KBM-7 (cell line): Measurements from ENCODE around the gene CWF19L1.

Source experiments
- DNase-seq: peaks from one replicate; pipeline ENCODE4 v3.0.0-alpha.2; 2015
- in situ Hi-C: fragments of 300-500 bp; cut with MboI; formaldehyde crosslinking; loops from 2 replicates; pipeline ENCODE4 v1.14.3; 2020; ENCODE audit warnings: low sequenced_read_pairs, low pct_unique_long_range_greater_than_20kb, mixed read lengths

Gene CWF19L1

DNA sequence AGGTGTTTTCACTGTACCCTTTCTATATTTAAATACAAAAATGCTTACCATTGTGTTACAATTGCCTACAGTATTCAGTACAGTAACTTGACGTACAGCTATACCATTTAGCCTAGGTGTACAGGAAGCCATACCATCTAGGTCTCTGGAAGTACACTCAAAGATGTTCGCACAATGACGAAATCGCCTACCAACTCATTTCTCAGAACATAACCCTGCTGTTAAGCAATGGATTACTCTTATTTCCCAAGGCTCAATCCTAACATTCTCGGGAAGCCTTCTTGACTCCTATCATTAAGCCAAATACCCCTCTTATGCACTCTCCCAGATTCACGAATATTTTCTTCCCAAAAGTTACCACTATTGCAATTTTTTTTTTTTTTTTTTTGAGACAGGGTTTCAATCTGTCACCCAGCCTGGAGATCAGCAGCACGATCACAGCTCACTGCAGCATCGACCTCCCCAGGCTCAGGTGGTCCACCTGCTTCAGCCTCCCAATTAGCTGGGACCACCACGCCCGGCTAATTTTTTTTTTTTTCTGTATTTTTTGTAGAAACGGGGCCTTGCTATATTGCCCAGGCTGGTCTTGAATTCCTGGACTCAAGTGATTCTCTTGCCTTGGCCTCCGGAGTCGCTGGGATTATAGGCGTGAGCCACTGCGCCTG lies 1.5 kb downstream of the CWF19L1 start:
- DNase-seq, result no peak
- in situ Hi-C loops, result no loop called here

DNA sequence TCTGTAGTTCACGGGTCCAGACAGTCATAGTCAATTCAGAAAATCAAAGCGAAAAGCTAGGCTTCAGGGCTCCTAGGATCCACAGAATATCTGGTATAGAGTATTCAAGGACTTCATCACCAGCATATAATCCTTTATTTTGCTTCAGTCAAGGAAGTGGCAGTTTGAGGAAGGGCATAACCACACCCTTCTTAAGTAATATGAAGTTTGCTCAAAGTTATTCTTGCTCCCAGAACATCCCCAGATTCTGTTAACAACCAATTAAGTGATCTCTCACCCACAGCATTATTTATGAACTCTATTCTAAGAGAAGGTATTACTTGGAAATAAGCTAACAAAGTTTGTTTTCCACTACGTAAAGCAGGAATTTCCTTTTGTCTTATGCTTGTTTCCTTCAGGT lies 13.2 kb downstream of the CWF19L1 start:
- in situ Hi-C loops, result no loop called here
- no peak for DNase-seq

DNA sequence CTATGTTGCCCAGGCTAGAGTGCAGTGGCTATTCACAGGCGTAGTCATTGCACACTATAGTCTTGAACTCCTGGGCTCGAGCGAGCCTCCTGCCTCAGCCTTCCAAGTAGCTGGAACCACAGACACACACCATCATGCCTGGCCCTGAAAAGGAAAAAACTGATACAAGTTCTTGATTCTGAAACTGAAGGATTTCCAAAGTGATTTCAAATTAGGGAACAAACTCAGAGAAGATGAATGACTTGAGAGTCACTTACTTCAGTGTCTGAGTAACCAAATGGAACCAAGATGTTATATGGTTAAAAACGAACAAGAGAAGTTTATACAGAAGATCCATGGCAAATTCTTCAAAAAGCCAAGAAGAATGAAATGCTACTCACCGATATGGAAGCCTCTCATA lies 14.4 kb downstream of the CWF19L1 start:
- in situ Hi-C loops, result no loop called here
- DNase-seq, result no peak

DNA sequence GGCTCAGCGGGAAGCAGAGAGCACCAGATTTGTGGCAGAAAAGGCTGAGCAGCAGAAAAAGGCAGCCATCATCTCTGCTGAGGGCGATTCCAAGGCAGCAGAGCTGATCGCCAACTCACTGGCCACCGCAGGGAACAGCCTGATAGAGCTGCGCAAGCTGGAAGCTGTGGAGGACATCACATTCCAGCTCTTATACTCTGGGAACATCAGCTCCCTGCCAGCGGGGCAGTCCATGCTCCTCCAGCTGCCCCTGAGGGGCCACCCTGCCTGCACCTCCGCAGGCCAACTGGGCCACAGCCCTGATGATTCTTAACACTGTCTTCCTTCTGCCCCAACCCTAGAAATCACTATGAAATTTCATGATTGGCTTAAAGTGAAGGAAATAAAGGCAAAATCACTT lies 18.6 kb downstream of the CWF19L1 start:
- in situ Hi-C loops, result no loop called here
- no peak for DNase-seq

DNA sequence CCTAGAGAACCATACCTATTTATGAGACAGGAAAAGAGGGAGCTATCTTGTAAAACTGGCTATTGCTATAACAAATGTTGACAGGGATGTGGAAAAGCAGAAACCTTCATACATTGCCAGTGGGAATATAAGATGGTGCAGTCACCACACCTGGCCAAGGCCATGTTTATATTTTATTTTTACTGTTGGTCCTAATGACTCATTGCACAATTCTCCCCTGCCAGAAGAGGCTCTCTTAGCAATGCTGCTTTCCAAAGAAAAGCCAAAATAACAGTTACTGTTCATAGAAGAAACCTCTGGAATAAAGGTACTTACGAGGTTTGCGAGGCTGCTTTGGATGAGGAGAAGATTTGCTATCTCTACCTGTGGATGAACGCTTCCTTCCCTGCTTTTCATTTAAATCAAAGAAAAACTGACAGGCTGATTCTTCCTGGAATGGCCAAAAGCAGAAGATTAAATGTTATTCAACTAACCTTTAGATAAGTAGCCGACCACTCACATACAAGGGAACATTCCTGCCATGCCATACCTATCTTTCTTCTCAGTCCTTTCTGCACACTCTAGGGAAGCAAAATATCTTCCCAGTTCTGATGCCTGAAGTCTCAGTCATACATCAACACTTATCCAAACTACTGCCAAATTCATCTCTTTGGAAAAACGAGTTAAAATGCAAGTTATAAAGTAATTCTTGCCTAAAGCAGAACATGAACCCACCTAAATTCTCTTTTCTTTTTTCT lies 21.8 kb downstream of the CWF19L1 start:
- in situ Hi-C loops, result no loop called here

DNA sequence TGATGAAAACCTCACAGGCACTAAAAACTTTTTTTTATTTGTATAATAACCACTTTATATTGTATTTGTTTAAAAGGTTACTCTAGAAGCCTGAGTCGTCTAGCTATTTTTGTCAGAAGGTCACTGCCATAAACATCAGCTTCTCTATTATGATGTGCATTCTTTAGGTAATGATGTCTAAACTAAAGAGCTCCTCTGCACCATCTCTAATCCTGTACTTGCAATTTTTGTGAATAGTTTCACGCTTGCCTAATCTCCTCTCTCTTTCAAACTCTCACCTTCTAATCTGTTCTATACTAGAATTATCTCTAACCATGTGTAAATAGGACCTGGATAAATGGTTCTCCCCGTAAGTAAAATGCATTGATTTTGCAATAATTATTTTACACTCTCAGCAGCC lies 27.6 kb downstream of the CWF19L1 start:
- in situ Hi-C loops, result no loop called here

More for the DNA sequence above, 21.8 kb downstream of the CWF19L1 start:
- DNase-seq, result no peak

DNA sequence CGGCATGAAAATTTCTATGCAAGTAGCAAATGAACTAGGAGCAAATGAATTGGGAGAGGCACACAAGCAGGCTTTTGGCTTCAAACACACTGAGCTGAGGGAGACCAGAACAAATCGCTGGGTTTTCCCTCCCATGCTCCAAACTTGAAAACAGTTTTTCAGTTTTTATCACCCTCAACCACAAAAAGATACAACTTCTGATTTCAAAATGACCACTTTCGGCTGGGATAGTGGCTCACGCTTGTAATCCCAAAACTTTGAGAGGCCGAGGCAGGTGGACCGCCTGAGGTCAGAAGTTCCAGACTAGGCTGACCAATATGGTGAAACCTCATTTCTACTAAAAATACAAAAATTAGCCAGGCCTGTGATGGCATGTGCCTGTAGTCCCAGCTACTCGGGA lies 29.0 kb downstream of the CWF19L1 start:
- in situ Hi-C loops, result no loop called here

More for the DNA sequence above, 27.6 kb downstream of the CWF19L1 start:
- no peak for DNase-seq

DNA sequence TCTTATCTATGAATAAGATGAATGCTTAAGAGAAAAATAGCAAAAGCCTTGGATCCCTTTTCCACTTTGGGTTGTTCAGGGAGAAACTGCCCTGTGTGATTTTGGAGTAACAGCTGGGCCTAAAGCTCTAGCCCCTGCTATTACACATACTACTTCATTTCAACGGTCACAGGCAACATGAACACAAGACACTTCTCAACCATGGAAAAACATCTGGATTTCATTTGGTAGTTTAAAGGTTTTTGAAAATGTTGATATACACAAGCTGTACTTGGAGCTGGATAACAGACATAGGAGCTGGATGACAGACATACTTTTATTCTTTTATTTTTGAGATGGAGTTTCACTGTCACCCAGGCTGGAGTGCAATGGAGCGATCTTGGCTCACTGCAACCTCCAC lies 35.3 kb downstream of the CWF19L1 start:
- in situ Hi-C loops, result no loop called here
- DNase-seq, result no peak

More for the DNA sequence above, 29.0 kb downstream of the CWF19L1 start:
- no peak for DNase-seq

DNA sequence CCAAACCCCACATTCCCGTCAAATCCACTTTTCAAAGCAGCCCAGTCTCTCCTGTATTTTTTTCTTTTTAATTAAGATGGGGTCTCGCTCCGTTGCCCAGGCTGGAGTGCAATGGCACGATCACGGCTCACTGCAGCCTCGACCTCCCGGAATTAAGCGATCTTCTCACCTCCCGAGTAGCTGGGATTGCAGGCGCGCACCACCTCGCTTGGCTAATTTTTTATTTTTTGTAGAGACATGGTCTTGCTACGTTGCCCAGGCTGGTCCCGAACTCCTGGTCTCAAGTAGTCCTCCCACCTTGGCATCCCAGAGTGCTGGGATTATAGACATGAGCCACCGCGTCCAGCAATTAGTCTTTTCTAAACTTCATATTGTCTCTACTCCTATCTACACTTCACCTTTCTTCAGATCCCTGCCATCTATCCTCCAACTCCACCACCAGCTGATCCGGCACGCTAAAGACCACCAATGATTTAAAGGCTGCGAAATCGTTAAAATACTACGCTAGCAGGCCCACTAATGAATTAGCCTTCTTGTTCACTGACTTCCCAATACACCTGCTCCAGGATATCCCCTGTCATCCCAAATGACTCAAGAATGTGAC lies 37.5 kb downstream of the CWF19L1 start:
- in situ Hi-C loops, result no loop called here
- no peak for DNase-seq

DNA sequence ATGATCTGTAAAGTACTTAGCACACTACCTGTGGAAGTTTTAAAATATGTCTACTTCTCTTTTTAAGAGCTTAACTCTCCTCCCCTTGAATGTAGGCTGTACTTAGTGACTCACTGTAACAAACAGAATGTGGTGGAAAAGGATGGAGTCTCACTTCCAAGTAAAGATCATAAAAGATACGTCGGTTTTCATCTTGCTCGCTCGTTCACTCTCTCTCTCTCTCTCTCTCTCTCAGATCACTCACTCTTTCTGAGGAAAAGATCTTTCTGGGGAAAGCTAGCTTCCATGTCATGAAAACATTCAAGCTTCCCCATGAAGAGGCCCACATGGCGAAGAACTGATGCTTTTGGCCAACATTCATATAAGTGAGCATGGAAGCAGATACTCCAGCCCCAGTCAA lies 43.6 kb downstream of the CWF19L1 start:
- peak; percentile 9 for DNase-seq
- in situ Hi-C loops, result no loop called here

DNA sequence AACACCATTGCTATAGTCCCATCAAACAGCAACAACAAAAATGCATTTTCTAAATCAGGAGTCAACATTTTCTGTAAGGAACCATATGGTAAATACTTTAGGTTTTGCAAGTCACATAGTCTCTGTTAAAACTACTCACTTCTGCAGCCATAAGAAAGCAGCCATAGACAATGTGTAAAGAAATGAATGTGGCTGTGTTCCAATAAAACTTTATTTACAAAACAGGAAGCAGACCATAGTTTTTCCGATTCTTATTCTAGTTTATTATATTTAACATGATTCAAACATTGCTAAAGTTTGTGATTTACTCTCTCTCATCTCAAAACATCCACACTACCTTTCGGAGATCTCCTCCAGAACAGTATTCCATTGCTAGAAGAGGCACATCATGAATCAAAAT lies 44.9 kb downstream of the CWF19L1 start:
- in situ Hi-C loops, result no loop called here
- DNase-seq, result no peak

DNA sequence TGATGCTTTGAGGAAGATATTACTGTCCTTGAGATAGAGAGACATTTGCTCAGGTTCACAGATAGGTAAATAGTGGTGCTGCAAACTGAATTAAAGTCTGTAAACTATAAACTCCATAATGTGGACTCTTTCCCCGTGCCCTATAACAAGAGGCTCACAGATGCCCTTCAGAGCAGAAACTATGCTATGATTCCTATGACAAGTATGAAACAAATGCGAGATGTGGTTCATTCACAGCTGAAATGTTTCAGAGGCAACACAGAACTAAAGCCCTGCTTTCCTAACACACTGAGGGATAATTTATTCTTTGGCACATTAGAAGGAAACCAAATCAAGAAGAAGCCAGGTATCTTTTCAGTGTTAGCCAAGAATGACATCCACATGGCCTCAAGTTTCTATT lies 51.4 kb downstream of the CWF19L1 start:
- in situ Hi-C loops, result no loop called here
- no peak for DNase-seq

DNA sequence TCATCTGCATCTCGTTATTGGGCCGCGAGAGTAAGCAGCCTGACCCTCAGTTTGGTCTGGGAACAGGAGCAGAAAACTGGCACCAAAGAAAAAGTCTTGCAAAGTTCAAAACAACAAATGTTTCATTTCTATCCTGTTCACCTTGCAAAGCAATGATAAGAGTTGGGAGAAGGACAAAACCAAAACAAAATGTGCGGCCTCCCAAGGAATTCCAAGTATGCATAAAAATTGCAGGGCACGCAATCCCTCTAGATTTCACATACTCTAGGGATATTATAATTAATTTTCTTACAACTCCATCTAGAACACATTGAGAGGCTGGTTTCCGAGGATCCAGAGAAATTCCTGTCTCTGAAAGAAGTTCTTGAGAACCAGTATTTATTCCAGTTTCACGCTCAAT lies 58.1 kb downstream of the CWF19L1 start:
- DNase-seq, result no peak
- in situ Hi-C loops, result no loop called here

DNA sequence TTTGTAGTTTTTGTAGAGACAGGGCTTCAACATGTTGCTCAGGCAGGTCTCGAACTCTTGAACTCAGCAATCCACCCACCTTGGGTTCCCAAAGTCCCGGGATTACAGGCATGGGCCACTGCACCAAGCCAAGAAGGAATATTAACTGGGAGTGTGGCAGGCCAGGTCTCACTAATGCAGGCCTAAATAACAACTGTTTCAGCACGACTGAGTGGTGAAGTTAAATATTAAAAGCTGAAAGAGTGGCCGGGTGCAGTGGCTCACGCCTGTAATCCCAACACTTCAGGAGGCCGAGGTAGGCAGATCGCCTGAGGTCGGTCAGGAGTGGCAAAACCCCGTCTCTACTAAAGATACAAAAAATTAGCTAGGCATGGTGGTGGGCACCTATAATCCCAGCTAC lies 59.2 kb downstream of the CWF19L1 start:
- no peak for DNase-seq
- in situ Hi-C loops, result no loop called here

DNA sequence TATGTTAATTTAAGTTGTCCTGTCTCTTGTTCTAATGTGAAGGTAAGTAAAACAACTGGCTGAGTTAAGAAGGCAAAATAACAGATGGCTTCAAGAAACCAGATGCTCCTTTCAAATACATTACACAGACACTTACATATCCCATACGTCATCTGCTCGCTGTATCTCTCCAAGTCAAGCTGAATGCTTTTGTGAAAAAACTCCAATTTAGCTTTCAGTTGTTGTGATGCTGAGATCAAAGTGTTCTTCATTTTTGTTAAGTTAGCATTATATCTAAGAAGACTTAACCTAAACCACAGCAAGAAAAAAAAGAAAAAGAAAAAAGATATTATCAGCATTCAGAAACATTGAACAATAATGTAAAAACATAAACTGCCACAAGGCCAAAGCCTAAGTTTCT lies 63.1 kb downstream of the CWF19L1 start:
- DNase-seq, result no peak

DNA sequence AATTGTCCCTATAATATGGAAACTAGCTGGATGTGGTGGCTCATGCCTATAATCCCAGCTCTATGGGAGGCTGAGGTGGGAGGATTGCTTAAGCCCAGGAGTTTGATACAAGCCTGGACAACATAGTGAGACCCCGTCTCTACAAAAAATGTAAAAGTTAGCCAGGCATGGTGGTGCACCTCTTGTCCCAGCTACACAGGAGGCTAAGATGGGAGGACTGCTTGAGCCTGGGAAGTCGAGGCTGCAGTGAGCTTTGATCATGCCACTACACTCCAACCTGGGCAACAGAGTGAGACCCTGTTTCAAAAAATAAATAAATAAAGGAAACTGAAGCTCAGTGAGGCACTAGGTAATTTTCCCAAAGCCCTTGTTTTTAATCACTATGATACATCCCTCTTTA lies 65.9 kb downstream of the CWF19L1 start:
- no peak for DNase-seq
- in situ Hi-C loops, result no loop called here

More for the DNA sequence above, 63.1 kb downstream of the CWF19L1 start:
- in situ Hi-C loops, result no loop called here

DNA sequence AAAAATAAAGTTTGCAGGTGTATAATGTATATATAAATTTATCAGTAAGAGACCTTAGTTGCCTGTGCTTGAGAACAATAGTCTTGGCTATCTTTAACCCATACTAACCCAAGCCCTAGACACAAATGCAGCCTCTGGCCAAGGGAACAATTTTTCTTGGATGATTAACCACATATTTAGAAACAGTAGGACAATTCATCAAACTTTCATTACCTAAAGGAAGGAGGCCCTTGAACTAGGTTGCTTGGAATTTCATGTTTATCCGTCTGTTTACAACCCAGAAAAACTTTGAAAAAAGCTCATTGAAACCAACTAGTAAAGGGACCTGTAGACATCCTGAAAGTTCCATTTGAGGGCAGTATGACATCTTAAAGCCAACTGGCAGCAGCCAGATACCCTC lies 72.7 kb downstream of the CWF19L1 start:
- in situ Hi-C loops, result no loop called here
- DNase-seq, result no peak

DNA sequence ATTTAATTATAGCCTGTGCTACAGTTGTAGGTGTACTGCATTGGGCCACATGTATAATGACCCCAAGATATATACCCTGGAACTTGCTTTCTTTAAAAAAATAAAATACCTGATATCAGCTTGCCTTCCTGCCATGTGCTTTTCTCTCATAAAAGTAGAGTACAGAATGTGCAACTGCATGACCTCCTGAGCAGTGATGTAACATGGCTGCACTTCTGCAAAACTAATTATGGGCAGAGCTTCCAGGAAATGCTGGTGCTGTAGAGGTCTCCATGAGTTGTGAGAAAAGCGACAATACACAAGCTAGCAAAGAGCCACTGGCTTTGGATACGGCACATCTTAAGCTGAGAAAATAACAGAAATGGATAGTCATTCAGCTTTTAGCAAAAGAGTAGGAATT lies 75.1 kb downstream of the CWF19L1 start:
- in situ Hi-C loops, result no loop called here
- peak; percentile 65 for DNase-seq

DNA sequence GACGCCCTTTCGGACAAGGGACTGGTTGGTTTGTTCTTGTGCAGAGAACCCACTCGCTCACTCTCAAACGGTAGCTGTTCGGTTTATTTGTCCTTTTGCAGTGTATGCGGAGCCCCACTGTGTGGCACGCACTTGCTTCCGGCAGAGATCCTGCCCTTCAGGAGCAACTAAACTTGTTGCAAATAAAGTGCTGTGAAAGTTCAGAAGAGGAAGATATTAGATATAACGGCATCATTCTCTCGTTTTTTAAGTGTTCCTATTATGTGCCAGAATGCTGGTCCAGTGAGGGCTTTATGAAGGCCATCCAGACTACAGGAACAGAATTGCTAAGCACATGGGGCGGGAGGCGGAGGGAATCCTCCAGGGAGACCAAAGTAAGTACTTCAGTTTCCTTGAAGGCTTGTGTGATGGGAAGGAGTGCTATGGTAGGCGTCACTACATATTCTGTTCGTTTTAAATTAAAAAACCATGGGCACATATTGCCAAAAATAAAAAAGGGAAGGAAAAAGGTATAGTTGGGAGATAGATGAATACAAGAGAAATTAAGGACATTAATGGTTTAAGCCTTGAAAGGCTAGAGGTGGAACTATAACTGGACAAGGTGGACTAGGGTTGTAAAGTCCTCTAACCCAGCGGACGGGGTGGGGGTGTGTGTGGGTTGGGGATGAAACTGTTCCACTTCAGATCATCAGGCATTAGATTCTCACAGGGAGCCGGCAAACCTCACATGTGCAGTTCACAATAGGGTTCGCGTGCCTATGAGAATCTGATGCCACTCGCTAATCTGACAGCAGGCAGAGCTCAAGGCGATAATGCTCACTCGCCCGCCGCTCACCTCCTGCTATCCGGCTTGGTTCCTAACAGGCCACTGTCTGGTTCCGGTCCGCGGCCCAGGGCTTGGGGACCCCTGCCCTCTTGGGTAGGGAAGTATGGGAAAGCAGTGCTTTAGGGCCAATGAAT lies 80.9 kb downstream of the CWF19L1 start:
- in situ Hi-C loops, result no loop called here
- peak; percentile 68 for DNase-seq
